B cell (primary cell): ENCODE data around the gene RASSF9. TPM values are rescaled to one million over a fixed set of nuclear protein-coding genes. Genes with fewer than 3 reads are reported as not detected.

Source experiments
- ATAC-seq: fragments of 200-7000 bp; cut with Tn5 transposase; one replicate; pipeline ENCODE4 v1.10.0; 2021; ENCODE audit warnings: low read depth, mild to moderate bottlenecking, moderate number of reproducible peaks, moderate library complexity
- CTCF ChIA-PET: fragments of 350-600 bp; sonication (Branson Sonifier 250); formaldehyde crosslinking; loops from one replicate; lab custom pipeline; 2021; ENCODE audit warnings: antibody characterized with exemption, inconsistent platforms; lab: Charles Lee
- POLR2A ChIA-PET: fragments of 350-600 bp; sonication (Branson Sonifier 250); formaldehyde crosslinking; loops from one replicate; lab custom pipeline; 2021; ENCODE audit warnings: antibody characterized with exemption; lab: Charles Lee
- DNase-seq: peaks from one replicate; pipeline ENCODE4 v3.0.0; 2013
- H2AFZ ChIP-seq: 2 replicates; pipeline ENCODE4 v1.6.1; 2012; ENCODE audit warnings: mild to moderate bottlenecking, low read depth, low read length; ENCODE audit not compliant: insufficient read depth, poor library complexity, severe bottlenecking
- H3K27ac ChIP-seq, 2 donors: 1 replicate in 1 of 2; 2 replicates in 1 of 2; pipeline ENCODE4 v1.5.1; 2012 to 2013; ENCODE audit warnings: low read length in 2 of 2, mild to moderate bottlenecking in 2 of 2, moderate library complexity in 1 of 2
- H3K27me3 ChIP-seq, 4 experiments: fragments of 200-600 bp in 1 of 4; sonication (generic) in 1 of 4; replicated peaks in 1 of 4; 1 replicate in 2 of 4; 2 replicates in 2 of 4; pipeline versions ENCODE4 v1.6.1 to v1.7.0; 2013 to 2016; ENCODE audit warnings: low read length in 3 of 4, mild to moderate bottlenecking in 2 of 4, mixed read lengths in 1 of 4, moderate library complexity in 1 of 4; ENCODE audit not compliant: insufficient read depth in 4 of 4, control insufficient read depth in 3 of 4; ENCODE audit errors: control extremely low read depth in 1 of 4
- H3K36me3 ChIP-seq, 2 experiments: replicated peaks in 1 of 2; 1 replicate in 1 of 2; 2 replicates in 1 of 2; pipeline versions ENCODE4 v1.6.1 to v1.7.1; 2013; ENCODE audit warnings: low read length in 1 of 2; ENCODE audit not compliant: insufficient read depth in 2 of 2, control insufficient read depth in 1 of 2; ENCODE audit errors: control extremely low read depth in 1 of 2, extremely low read depth in 1 of 2
- H3K4me1 ChIP-seq, 2 donors: fragments of 200-600 bp in 1 of 2; sonication (generic) in 1 of 2; 1 replicate in 1 of 2; 2 replicates in 1 of 2; pipeline versions ENCODE4 v1.5.1 to v1.6.1; 2013 to 2017; ENCODE audit warnings: low read length in 2 of 2; ENCODE audit not compliant: control insufficient read depth in 2 of 2, insufficient read depth in 2 of 2
- H3K4me2 ChIP-seq: replicated peaks from 2 replicates; pipeline ENCODE3; 2012; ENCODE audit warnings: mild to moderate bottlenecking, low read depth, low read length; ENCODE audit not compliant: poor library complexity, severe bottlenecking
- H3K4me3 ChIP-seq, 5 experiments: fragments of 200-600 bp in 1 of 5; sonication (generic) in 1 of 5; 1 replicate in 3 of 5; 2 replicates in 2 of 5; pipeline versions ENCODE4 v1.5.1 to v1.7.0; 2011 to 2016; ENCODE audit warnings: low read length in 4 of 5, mild to moderate bottlenecking in 4 of 5, low read depth in 2 of 5, control low read depth in 1 of 5, moderate library complexity in 1 of 5; ENCODE audit not compliant: insufficient read depth in 1 of 5; ENCODE audit errors: control extremely low read depth in 1 of 5, extremely low read depth in 1 of 5
- H3K79me2 ChIP-seq: fragments of 200-600 bp; sonication (generic); one replicate; pipeline ENCODE4 v1.6.0; 2016; ENCODE audit warnings: low read length; ENCODE audit not compliant: control insufficient read depth, insufficient read depth
- H3K9ac ChIP-seq: fragments of 200-600 bp; sonication (generic); 2 replicates; pipeline ENCODE4 v1.6.1; 2017; ENCODE audit warnings: mild to moderate bottlenecking, low read length, moderate library complexity
- H3K9me3 ChIP-seq, 3 donors: one replicate each; pipeline versions ENCODE4 v1.6.1 to v1.7.1; 2013; ENCODE audit warnings: low read length in 2 of 3; ENCODE audit not compliant: control insufficient read depth in 2 of 3, insufficient read depth in 1 of 3; ENCODE audit errors: control extremely low read depth in 1 of 3
- H4K20me1 ChIP-seq: 2 replicates; pipeline ENCODE4 v1.6.0; 2012; ENCODE audit warnings: mild to moderate bottlenecking, low read length; ENCODE audit not compliant: insufficient read depth, control insufficient read depth, poor library complexity, severe bottlenecking
- H3K27ac Mint-ChIP-seq: one replicate; pipeline ENCODE4 v1.8.0; 2021; ENCODE audit warnings: mixed read lengths
- H3K27me3 Mint-ChIP-seq: one replicate; pipeline ENCODE4 v1.8.0; 2021; ENCODE audit warnings: mixed read lengths
- H3K4me1 Mint-ChIP-seq: one replicate; pipeline ENCODE4 v1.8.0; 2021; ENCODE audit warnings: mixed read lengths
- H3K4me3 Mint-ChIP-seq: one replicate; pipeline ENCODE4 v1.8.0; 2021; ENCODE audit warnings: mixed read lengths
- H3K9me3 Mint-ChIP-seq: one replicate; pipeline ENCODE4 v1.8.0; 2022; ENCODE audit warnings: mixed read lengths; ENCODE audit not compliant: insufficient read depth
- CTCF ChIP-seq: fragments of 200-600 bp; IDR thresholded peaks from one replicate; pipeline ENCODE4 v1.8.0; 2022; ENCODE audit warnings: antibody characterized with exemption, mild to moderate bottlenecking
- EZH2 ChIP-seq: IDR thresholded peaks from 2 replicates; pipeline ENCODE4 v1.6.1; 2012; ENCODE audit warnings: borderline replicate concordance, low read depth, mild to moderate bottlenecking, moderate library complexity, low read length; ENCODE audit not compliant: insufficient read depth, poor library complexity, severe bottlenecking
- WGBS: methylation state at CpG from one replicate; pipeline ENCODE4 v1.1.5; 2013; ENCODE audit warnings: missing lambda C conversion rate; ENCODE audit not compliant: insufficient coverage; 5-methylcytosine and 5-hydroxymethylcytosine counted together
- intact Hi-C: fragments of 100-400 bp; cut with micrococcal nuclease; formaldehyde crosslinking; loops from one replicate; pipeline ENCODE4 v1.10.0; 2022
- polyA plus RNA-seq: library from polyadenylated mRNA; depleted of rRNA; stranded (reverse); fragments of >200 nt; gene quantifications from 2 replicates; pipeline ENCODE4 v1.2.3, GENCODE V29; 2012
- total RNA-seq, 2 donors: library from RNA; stranded (reverse); fragments of 120-200 nt in 1 of 2; gene quantifications; 1 replicate in 1 of 2; 2 replicates in 1 of 2; pipeline versions ENCODE4 v1.2.3 to v1.2.4, GENCODE V29; 2013 to 2022

RASSF9 gene
- total and polyA plus RNA-seq, 2 donors (not counting 1 experiment from before 2014, with no cell fraction given) = not detected

- TF ChIP-seq CTCF (no peak), EZH2 (no peak)
- no peaks in the 10 kb centered on the region for H3K4me1 Mint-ChIP-seq
- H3K27me3 Mint-ChIP-seq = no peaks in the 10 kb centered on the region
- Histone ChIP-seq H3K36me3 (no peaks in the 10 kb centered on the region), H3K27ac (no peak overlapping the region), H4K20me1 (no peaks in the 10 kb centered on the region), H3K4me2 (no peak overlapping the region), H3K79me2 (no peaks in the 10 kb centered on the region), H3K9ac (no peak overlapping the region), H3K27me3 (no peaks in the 10 kb centered on the region), H3K9me3 (peaks cover 0 to 8% (median 4%) of the 10 kb centered on the region in 3 donors), H3K4me1 (no peaks in the 10 kb centered on the region), H3K4me3 (no peak overlapping the region), H2AFZ (no peak overlapping the region)
- no peak for ATAC-seq
- H3K4me3 Mint-ChIP-seq = no peak overlapping the region
- ChIA-PET CTCF (no interaction called here), POLR2A (no interaction called here)
- intact Hi-C loops = no loop called here
- peaks cover 9% of the 10 kb centered on the region for H3K9me3 Mint-ChIP-seq
- WGBS = 92% methylated on average over 2 of the region's 3 CpGs
- no peak overlapping the region for H3K27ac Mint-ChIP-seq
- no peak for DNase-seq
Measured at GRCh38 chr12:85759623-85760022, 76.6 kb downstream of the RASSF9 start.

- H3K27ac ChIP-seq = no peak overlapping the region
- CTCF ChIA-PET = no interaction called here
- Mint-ChIP-seq H3K27ac (no peak overlapping the region), H3K9me3 (peaks cover 12% of the 10 kb centered on the region), H3K4me3 (no peak overlapping the region), H3K4me1 (no peaks in the 10 kb centered on the region), H3K27me3 (no peaks in the 10 kb centered on the region)
- intact Hi-C loops = no loop called here
- H3K9me3 ChIP-seq = peaks cover 0 to 8% (median 4%) of the 10 kb centered on the region in 3 donors
- H3K4me3 ChIP-seq = no peak overlapping the region
- H3K27me3 ChIP-seq = no peaks in the 10 kb centered on the region
- H3K9ac ChIP-seq = no peak overlapping the region
- no peak for TF ChIP-seq EZH2
- TF ChIP-seq CTCF = no peak
- H3K4me1 ChIP-seq = no peaks in the 10 kb centered on the region
- no peaks in the 10 kb centered on the region for H3K36me3 ChIP-seq
- POLR2A ChIA-PET = no interaction called here
- no peaks in the 10 kb centered on the region for H3K79me2 ChIP-seq
- DNase-seq (no peak), ATAC-seq (no peak)
- no peak overlapping the region for H2AFZ ChIP-seq
- WGBS = 96% methylated on average over 3 of the region's 3 CpGs
- H3K4me2 ChIP-seq = no peak overlapping the region
- H4K20me1 ChIP-seq = no peaks in the 10 kb centered on the region
Measured at GRCh38 chr12:85759091-85759490, 77.1 kb downstream of the RASSF9 start.
